K562 (cell line): ENCODE results near the gene OST4. TPM values are rescaled to one million over a fixed set of nuclear protein-coding genes. Genes with fewer than 3 reads are reported as not detected.

Experiments used
- ATAC-seq: fragments of 200-7000 bp; cut with Tn5 transposase; 3 replicates; pipeline ENCODE4 v1.9.1; 2020; ENCODE audit warnings: moderate library complexity
- BruUV-seq: library from RNA; stranded (reverse); fragments of 400-500 nt; replicated peaks from 2 replicates; lab custom pipeline; 2021; lab: Mats Ljungman, UMichigan
- CTCF ChIA-PET: fragments of 300-600 bp; formaldehyde crosslinking; extraction: SDS; loops from one replicate; lab custom pipeline; 2021; ENCODE audit warnings: low intra/inter-chr PET ratio; lab: Yijun Ruan, JAX
- POLR2A ChIA-PET: fragments of 300-600, 350-650 bp; sonication (Branson Sonifier 250); formaldehyde crosslinking; extraction: SDS; loops from one replicate; lab custom pipeline; 2021; ENCODE audit warnings: antibody characterized with exemption, inconsistent platforms; lab: Yijun Ruan, JAX
- DNase-seq, 4 experiments: peaks; one replicate each; pipeline versions ENCODE4 v3.0.0 to v3.0.0-alpha.2; 2011 to 2018; ENCODE audit warnings: low spot score in 3 of 4, mixed read lengths in 3 of 4; ENCODE audit errors: extremely low read depth in 1 of 4
- FAIRE-seq: peaks from 2 replicates; lab custom pipeline; 2011; peaks lifted over from hg19 to GRCh38; lab: Jason Lieb, UNC
- H2AFZ ChIP-seq: 2 replicates; pipeline ENCODE4 v1.6.0; 2011; ENCODE audit warnings: low read depth, low read length, control low read depth, inconsistent platforms
- H3K27ac ChIP-seq: fragments of 200-600 bp; 3 replicates; pipeline ENCODE4 v1.8.0; 2011; ENCODE audit warnings: low read depth, mild to moderate bottlenecking, control low read depth, inconsistent platforms, low read length, moderate library complexity, mixed read lengths; ENCODE audit errors: extremely low read depth
- H3K27me3 ChIP-seq, 2 experiments: fragments of 300-600 bp in 1 of 2; 2 replicates in 1 of 2; 3 replicates in 1 of 2; pipeline versions ENCODE4 v1.6.0 to v1.8.0; 2011; ENCODE audit warnings: inconsistent platforms in 2 of 2, low read length in 2 of 2, mild to moderate bottlenecking in 1 of 2, mixed read lengths in 1 of 2, moderate library complexity in 1 of 2; ENCODE audit not compliant: control insufficient read depth in 2 of 2, insufficient read depth in 2 of 2
- H3K36me3 ChIP-seq: fragments of 300-600 bp; 3 replicates; pipeline ENCODE4 v1.8.0; 2011; ENCODE audit warnings: mild to moderate bottlenecking, low read length, inconsistent platforms; ENCODE audit not compliant: control insufficient read depth, insufficient read depth
- H3K4me1 ChIP-seq, 2 experiments: fragments of 200-600 bp in 1 of 2; replicated peaks in 1 of 2; 2 replicates in 1 of 2; 3 replicates in 1 of 2; pipeline versions ENCODE4 v1.5.1 to v1.8.0; 2011; ENCODE audit warnings: inconsistent platforms in 2 of 2, low read length in 2 of 2, mild to moderate bottlenecking in 1 of 2, mixed read lengths in 1 of 2, moderate library complexity in 1 of 2; ENCODE audit not compliant: control insufficient read depth in 2 of 2, insufficient read depth in 2 of 2
- H3K4me2 ChIP-seq: 2 replicates; pipeline ENCODE4 v1.6.1; 2011; ENCODE audit warnings: low read length, control low read depth, inconsistent platforms, mixed read lengths; ENCODE audit not compliant: insufficient read depth
- H3K4me3 ChIP-seq: fragments of 200-600 bp; sonication (generic), shearing (Covaris generic); 2 replicates; pipeline ENCODE4 v1.5.1; 2016; ENCODE audit warnings: control low read depth, inconsistent platforms
- H3K79me2 ChIP-seq: fragments of 200-600 bp; 3 replicates; pipeline ENCODE4 v1.8.0; 2011; ENCODE audit warnings: low read length, inconsistent platforms; ENCODE audit not compliant: control insufficient read depth, insufficient read depth
- H3K9ac ChIP-seq, 2 experiments: 2 replicates each; pipeline versions ENCODE4 v1.6.0 to v1.6.1; 2011; ENCODE audit warnings: low read depth in 2 of 2, low read length in 2 of 2, control low read depth in 1 of 2, inconsistent platforms in 1 of 2, mild to moderate bottlenecking in 1 of 2, mixed read lengths in 1 of 2; ENCODE audit not compliant: insufficient read depth in 1 of 2
- H3K9me1 ChIP-seq: one replicate; pipeline ENCODE4 v1.6.0; 2011; ENCODE audit warnings: inconsistent platforms, mild to moderate bottlenecking, low read length, moderate library complexity; ENCODE audit not compliant: control insufficient read depth, insufficient read depth
- H3K9me3 ChIP-seq: replicated peaks from 2 replicates; pipeline ENCODE4 v1.5.1; 2011; ENCODE audit warnings: low read depth, low read length, inconsistent platforms; ENCODE audit not compliant: control insufficient read depth, insufficient read depth
- H4K20me1 ChIP-seq: replicated peaks from 2 replicates; pipeline ENCODE4 v1.6.1; 2011; ENCODE audit warnings: low read length, inconsistent platforms, mixed read lengths; ENCODE audit not compliant: control insufficient read depth, insufficient read depth
- TEAD2 ChIP-seq: fragments of 450-650 bp; IDR thresholded peaks from 2 replicates; pipeline ENCODE4 v1.6.1; 2016; ENCODE audit warnings: missing genetic modification characterization, control low read depth, missing compliant biosample characterization
- WGBS: fragments of 100-300 bp; shearing (Covaris generic); methylation state at CpG from one replicate; pipeline ENCODE4 v1.1.6; 2016; ENCODE audit warnings: low coverage, mixed read lengths; ENCODE audit not compliant: insufficient coverage; ENCODE audit errors: missing lambda C conversion rate; 5-methylcytosine and 5-hydroxymethylcytosine counted together
- in situ Hi-C: fragments of 300-500 bp; cut with MboI; formaldehyde crosslinking; loops from 4 replicates; pipeline ENCODE4 v1.15.0; 2018; ENCODE audit warnings: inconsistent platforms, mixed read lengths
- intact Hi-C: fragments of 100-400 bp; cut with micrococcal nuclease; formaldehyde crosslinking; loops from 2 replicates; pipeline ENCODE4 v1.14.2; 2022
- polyA plus RNA-seq, 8 experiments: library from polyadenylated mRNA; depleted of rRNA in 4 of 8; stranded (reverse) in 5 of 8; unstranded in 3 of 8; fragments of >200 nt; fragmentation: Nextera tagmentation in 2 of 8; fragmentation: Illumina TruSeq in 1 of 8; extraction: Ambion mirVana in 2 of 8; extraction: Trizol in 1 of 8; gene quantifications; 2 replicates each; pipeline versions ENCODE4 v1.2.1 to v1.2.3, GENCODE V29; 2011 to 2014; ENCODE audit warnings: inconsistent platforms in 1 of 8, missing spikeins in 1 of 8
- total RNA-seq, 7 experiments: library from RNA; depleted of rRNA in 6 of 7; stranded (reverse); fragments of >200 nt in 6 of 7; fragmentation: Illumina TruSeq in 2 of 7; extraction: Trizol in 2 of 7; gene quantifications; 2 replicates each; pipeline versions ENCODE4 v1.2.1 to v1.2.3, GENCODE V29; 2011 to 2021; ENCODE audit warnings: low replicate concordance in 1 of 7
- TF ChIP-seq, protein P1 (sequence below): fragments of 450-650 bp; formaldehyde crosslinking; IDR thresholded peaks from 2 replicates; pipeline ENCODE4 v1.4.0; 2020; ENCODE audit warnings: mild to moderate bottlenecking, moderate library complexity

Gene OST4
- total and polyA plus RNA-seq, 9 of the 15 experiments (the other 6 are each of a cell fraction or from before 2014, with no cell fraction given): 186 to 1,155 (median 355) TPM

DNA sequence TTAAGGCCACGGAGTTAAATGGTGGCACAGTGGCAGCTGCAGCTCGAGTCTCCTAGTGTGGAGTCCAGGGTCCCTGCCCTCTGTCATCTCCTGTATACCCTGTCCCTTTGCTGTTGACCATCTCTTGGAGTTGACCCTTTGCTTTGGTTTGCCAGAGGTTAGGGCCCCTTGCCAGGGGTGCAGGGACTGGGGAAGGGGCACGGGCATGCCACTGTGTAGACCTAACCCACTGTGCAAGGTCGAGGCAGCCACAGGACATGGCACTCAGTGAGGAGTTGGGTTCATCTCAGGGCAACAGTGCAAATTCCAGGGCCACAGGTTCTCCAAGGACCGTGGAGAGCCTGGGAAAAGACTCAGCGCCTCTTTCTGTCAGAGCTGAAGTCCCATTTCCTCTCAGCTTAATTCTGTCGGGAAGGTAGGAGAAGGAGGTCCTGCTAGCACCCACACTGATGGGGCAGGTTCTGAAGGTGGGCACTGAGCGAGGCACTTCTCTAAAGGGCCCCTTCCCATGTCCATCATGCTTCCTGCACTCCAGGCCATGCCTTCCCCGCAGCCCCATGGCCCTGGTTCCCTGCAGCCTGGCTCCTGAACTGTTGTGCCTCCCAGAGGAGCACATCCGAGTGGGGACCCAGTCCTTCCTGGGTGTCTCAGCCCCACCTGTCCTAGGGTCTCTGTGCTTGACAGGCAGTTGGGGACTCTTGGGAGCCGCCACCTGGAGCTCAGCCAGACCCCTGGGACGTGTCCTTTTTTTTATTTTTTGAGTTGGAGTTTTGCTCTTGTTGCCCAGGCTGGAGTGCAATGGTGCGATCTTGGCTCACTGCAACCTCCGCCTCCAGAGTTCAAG, 17.9 kb upstream of the OST4 start:
- Histone ChIP-seq H3K9me3 (no peaks in the 10 kb centered on the region), H3K4me2 (peak overlapping the region; percentile 44; the same call in 1 of the 2 replicates), H2AFZ (peak overlapping the region; percentile 75; the same call in 1 of the 2 replicates), H3K4me3 (no peak overlapping the region), H4K20me1 (no peaks in the 10 kb centered on the region), H3K27ac (no peak overlapping the region; the same call in 2 of the 3 replicates), H3K9ac (peak overlapping the region; percentile 40 to 74; a peak in 3 of 4 replicates), H3K27me3 (no peaks in the 10 kb centered on the region), H3K9me1 (no peaks in the 10 kb centered on the region), H3K79me2 (peaks cover 13% of the 10 kb centered on the region; the same call in 2 of the 3 replicates), H3K4me1 (peaks cover 47 to 62% of the 10 kb centered on the region in 2 experiments), H3K36me3 (no peaks in the 10 kb centered on the region; the same call in 2 of the 3 replicates)
- in situ Hi-C loops (loop anchor here (5.0 kb wide), 1 partner anchor 127 kb away; no protein-coding TSS in a partner anchor), intact Hi-C loops (no loop called here)
- TF ChIP-seq TEAD2: no peak
- TF ChIP-seq, protein P1, sequence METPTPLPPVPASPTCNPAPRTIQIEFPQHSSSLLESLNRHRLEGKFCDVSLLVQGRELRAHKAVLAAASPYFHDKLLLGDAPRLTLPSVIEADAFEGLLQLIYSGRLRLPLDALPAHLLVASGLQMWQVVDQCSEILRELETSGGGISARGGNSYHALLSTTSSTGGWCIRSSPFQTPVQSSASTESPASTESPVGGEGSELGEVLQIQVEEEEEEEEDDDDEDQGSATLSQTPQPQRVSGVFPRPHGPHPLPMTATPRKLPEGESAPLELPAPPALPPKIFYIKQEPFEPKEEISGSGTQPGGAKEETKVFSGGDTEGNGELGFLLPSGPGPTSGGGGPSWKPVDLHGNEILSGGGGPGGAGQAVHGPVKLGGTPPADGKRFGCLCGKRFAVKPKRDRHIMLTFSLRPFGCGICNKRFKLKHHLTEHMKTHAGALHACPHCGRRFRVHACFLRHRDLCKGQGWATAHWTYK (CRISPR knock-in tag): 0 out of 2 replicates have a peak, but pooled peaks have one; percentile 63
- POLR2A ChIA-PET: interaction anchor here (0.6 to 1.0 kb wide), 2 partner anchors 122 to 146 kb away, joined by 3 to 4 read pairs; no protein-coding TSS in a partner anchor
- ATAC-seq: no peak
- WGBS: 59% methylated on average over 13 of the region's 14 CpGs
- DNase-seq: no peak
- CTCF ChIA-PET: no interaction called here
- no TSS peak for BruUV-seq
- no peak for FAIRE-seq
